Fibroblast of lung (primary cell): ENCODE measurements around the gene UCP3. TPM values are rescaled to one million over a fixed set of nuclear protein-coding genes. Genes with fewer than 3 reads are reported as not detected.

Experiments used
- DNase-seq, 2 donors: peaks; one replicate each; pipeline versions ENCODE4 v3.0.0 to v3.0.0-alpha.2; 2010; ENCODE audit warnings: low read depth in 2 of 2
- H2AFZ ChIP-seq: 2 replicates; pipeline ENCODE4 v1.5.1; 2012; ENCODE audit warnings: low read length, control low read depth, inconsistent platforms
- H3K27ac ChIP-seq: 2 replicates; pipeline ENCODE4 v1.5.1; 2011; ENCODE audit warnings: low read length, control low read depth; ENCODE audit not compliant: insufficient read depth
- H3K27me3 ChIP-seq: 2 replicates; pipeline ENCODE4 v1.5.1; 2011; ENCODE audit warnings: mild to moderate bottlenecking, low read length; ENCODE audit not compliant: control insufficient read depth, insufficient read depth
- H3K36me3 ChIP-seq: 2 replicates; pipeline ENCODE4 v1.5.1; 2011; ENCODE audit warnings: low read length; ENCODE audit not compliant: control insufficient read depth, insufficient read depth
- H3K4me1 ChIP-seq: 2 replicates; pipeline ENCODE4 v1.5.1; 2011; ENCODE audit warnings: low read length; ENCODE audit not compliant: control insufficient read depth, insufficient read depth; ENCODE audit errors: extremely low read depth
- H3K4me2 ChIP-seq: 2 replicates; pipeline ENCODE4 v1.5.1; 2011; ENCODE audit warnings: low read length, control low read depth; ENCODE audit not compliant: insufficient read depth; ENCODE audit errors: extremely low read depth
- H3K4me3 ChIP-seq, 4 experiments: fragments of 200-600 bp in 1 of 4; sonication (generic) in 1 of 4; replicated peaks in 1 of 4; 2 replicates each; pipeline ENCODE4 v1.5.1; 2011 to 2016; ENCODE audit warnings: low read length in 4 of 4, low read depth in 3 of 4, mild to moderate bottlenecking in 3 of 4, control low read depth in 2 of 4, inconsistent platforms in 1 of 4, mixed read lengths in 1 of 4; ENCODE audit not compliant: insufficient read depth in 1 of 4; ENCODE audit errors: control extremely low read depth in 1 of 4
- H3K79me2 ChIP-seq: 2 replicates; pipeline ENCODE4 v1.5.1; 2012; ENCODE audit warnings: mild to moderate bottlenecking, low read length, inconsistent platforms; ENCODE audit not compliant: control insufficient read depth, insufficient read depth
- H3K9ac ChIP-seq: 2 replicates; pipeline ENCODE4 v1.5.1; 2011; ENCODE audit warnings: mild to moderate bottlenecking, low read length, control low read depth; ENCODE audit not compliant: insufficient read depth
- H3K9me3 ChIP-seq: 2 replicates; pipeline ENCODE4 v1.5.1; 2012; ENCODE audit warnings: low read depth, low read length; ENCODE audit not compliant: control insufficient read depth, insufficient read depth
- H4K20me1 ChIP-seq: 2 replicates; pipeline ENCODE4 v1.5.1; 2011; ENCODE audit warnings: low read length; ENCODE audit not compliant: control insufficient read depth, insufficient read depth; ENCODE audit errors: extremely low read depth
- EZH2 ChIP-seq: IDR thresholded peaks from 2 replicates; pipeline ENCODE4 v1.5.1; 2012; ENCODE audit warnings: low read length, control low read depth, mild to moderate bottlenecking; ENCODE audit errors: missing control alignments
- polyA plus RNA-seq, 2 donors: library from polyadenylated mRNA; depleted of rRNA in 1 of 2; stranded (reverse) in 1 of 2; unstranded in 1 of 2; fragments of >200 nt; gene quantifications; 2 replicates each; pipeline ENCODE4 v1.2.1, GENCODE V29; 2011 to 2012; ENCODE audit warnings: missing spikeins in 1 of 2
- total RNA-seq: library from RNA; depleted of rRNA; stranded (reverse); fragments of >200 nt; gene quantifications from 2 replicates; pipeline ENCODE4 v1.2.1, GENCODE V29; 2014
- TF ChIP-seq, protein P1 (sequence below), 2 donors: IDR thresholded peaks in 1 of 2; conservative IDR thresholded peaks in 1 of 2; 1 replicate in 1 of 2; 2 replicates in 1 of 2; pipeline ENCODE4 v1.5.1; 2011 to 2012; ENCODE audit warnings: low read length in 2 of 2, control low read depth in 1 of 2, inconsistent platforms in 1 of 2, low read depth in 1 of 2, mild to moderate bottlenecking in 1 of 2

Gene UCP3
- total and polyA plus RNA-seq, 2 donors (not counting 1 experiment from before 2014, with no cell fraction given) = 0.18 to 0.33 TPM

DNA sequence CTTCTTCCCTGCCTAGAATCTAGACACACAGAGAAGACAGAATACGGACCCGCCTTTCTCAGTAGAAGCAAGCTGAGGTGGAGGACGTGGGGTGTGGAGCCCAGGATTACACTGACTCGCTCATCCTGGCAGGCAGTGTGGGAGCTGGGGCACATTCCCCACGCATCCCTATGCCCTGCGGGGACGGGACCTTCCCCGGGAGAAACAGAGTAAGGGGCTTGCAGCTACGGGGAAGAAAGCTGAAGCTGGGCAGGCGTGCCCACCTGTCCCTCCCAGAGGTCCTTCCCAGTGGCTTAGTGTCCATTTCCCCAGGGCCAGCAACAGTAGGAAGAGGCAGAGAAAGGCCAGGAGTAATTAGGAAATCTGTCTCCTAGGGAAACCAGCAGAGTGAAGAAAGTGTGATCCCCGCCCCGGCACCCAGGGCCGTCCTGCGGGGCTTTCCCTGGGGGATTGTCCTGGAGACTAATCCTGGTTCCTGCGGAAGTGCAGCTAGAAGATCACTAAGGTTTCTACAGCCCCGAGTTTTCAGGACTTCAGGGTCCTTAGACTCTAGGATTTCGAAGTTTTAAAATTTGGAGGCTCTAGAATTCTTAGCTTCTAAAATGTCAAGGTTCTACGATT is 50.3 kb downstream of the UCP3 start:
- H3K27me3 ChIP-seq = no peaks in the 10 kb centered on the region
- no peak overlapping the region for H3K4me3 ChIP-seq
- no peaks in the 10 kb centered on the region for H3K79me2 ChIP-seq
- H3K4me2 ChIP-seq = no peak overlapping the region
- no peaks in the 10 kb centered on the region for H3K36me3 ChIP-seq
- TF ChIP-seq EZH2 = no peak
- TF ChIP-seq, protein P1, sequence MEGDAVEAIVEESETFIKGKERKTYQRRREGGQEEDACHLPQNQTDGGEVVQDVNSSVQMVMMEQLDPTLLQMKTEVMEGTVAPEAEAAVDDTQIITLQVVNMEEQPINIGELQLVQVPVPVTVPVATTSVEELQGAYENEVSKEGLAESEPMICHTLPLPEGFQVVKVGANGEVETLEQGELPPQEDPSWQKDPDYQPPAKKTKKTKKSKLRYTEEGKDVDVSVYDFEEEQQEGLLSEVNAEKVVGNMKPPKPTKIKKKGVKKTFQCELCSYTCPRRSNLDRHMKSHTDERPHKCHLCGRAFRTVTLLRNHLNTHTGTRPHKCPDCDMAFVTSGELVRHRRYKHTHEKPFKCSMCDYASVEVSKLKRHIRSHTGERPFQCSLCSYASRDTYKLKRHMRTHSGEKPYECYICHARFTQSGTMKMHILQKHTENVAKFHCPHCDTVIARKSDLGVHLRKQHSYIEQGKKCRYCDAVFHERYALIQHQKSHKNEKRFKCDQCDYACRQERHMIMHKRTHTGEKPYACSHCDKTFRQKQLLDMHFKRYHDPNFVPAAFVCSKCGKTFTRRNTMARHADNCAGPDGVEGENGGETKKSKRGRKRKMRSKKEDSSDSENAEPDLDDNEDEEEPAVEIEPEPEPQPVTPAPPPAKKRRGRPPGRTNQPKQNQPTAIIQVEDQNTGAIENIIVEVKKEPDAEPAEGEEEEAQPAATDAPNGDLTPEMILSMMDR (conservative IDR thresholded peaks at IDR 0.05 in 1 of 2, IDR thresholded peaks at IDR 0.05 in 1 of 2; ENCODE audit: low read depth in 1 of 2, low read length in 2 of 2) = no peak
- no peaks in the 10 kb centered on the region for H3K4me1 ChIP-seq
- no peaks in the 10 kb centered on the region for H4K20me1 ChIP-seq
- DNase-seq = no peak
- no peak overlapping the region for H3K9ac ChIP-seq
- H3K9me3 ChIP-seq = no peaks in the 10 kb centered on the region
- no peak overlapping the region for H3K27ac ChIP-seq
- H2AFZ ChIP-seq = no peak overlapping the region

DNA sequence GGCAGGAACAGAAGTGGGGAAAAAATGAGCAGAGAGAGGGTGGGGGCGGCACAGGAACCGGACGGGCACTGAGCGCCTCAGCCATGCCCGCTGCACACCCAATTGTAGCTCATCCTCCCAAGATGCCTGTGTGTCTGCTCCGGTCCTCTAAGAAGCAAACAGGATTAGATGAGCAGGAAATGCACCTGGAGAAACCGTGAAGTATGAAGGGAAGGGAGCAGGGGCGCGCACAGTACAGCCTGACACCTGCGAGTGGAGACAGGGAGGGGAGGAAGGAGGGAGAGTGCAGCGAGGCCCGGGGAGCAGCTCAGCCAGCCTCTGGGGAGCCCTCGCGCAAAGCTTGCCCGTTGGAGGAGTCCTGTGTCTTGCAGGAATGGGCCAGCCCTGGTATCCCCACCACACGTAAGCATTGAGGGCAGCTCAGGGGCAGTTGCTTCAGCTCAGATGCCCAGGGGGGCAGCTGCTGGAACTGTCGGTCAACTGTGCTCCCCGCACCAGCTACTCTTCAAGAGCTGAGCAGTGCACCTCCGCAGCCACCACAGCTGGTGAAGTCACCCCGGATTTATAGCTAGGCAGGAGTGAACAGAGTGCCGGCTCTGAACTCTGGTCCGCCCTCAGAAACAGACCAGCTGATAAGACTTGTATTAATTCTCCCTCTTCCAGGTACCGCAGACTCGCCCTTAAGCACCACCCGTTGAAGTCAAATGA is 51.1 kb downstream of the UCP3 start:
- Histone ChIP-seq H3K79me2 (no peaks in the 10 kb centered on the region), H2AFZ (no peak overlapping the region), H3K4me1 (no peaks in the 10 kb centered on the region), H3K4me3 (no peak overlapping the region), H3K27me3 (no peaks in the 10 kb centered on the region), H3K9ac (no peak overlapping the region), H3K9me3 (no peaks in the 10 kb centered on the region), H4K20me1 (no peaks in the 10 kb centered on the region), H3K27ac (no peak overlapping the region), H3K4me2 (no peak overlapping the region), H3K36me3 (no peaks in the 10 kb centered on the region)
- DNase-seq = no peak
- no peak for TF ChIP-seq EZH2
- TF ChIP-seq, protein P1 (conservative IDR thresholded peaks at IDR 0.05 in 1 of 2, IDR thresholded peaks at IDR 0.05 in 1 of 2; ENCODE audit: low read depth in 1 of 2, low read length in 2 of 2) = no peak

DNA sequence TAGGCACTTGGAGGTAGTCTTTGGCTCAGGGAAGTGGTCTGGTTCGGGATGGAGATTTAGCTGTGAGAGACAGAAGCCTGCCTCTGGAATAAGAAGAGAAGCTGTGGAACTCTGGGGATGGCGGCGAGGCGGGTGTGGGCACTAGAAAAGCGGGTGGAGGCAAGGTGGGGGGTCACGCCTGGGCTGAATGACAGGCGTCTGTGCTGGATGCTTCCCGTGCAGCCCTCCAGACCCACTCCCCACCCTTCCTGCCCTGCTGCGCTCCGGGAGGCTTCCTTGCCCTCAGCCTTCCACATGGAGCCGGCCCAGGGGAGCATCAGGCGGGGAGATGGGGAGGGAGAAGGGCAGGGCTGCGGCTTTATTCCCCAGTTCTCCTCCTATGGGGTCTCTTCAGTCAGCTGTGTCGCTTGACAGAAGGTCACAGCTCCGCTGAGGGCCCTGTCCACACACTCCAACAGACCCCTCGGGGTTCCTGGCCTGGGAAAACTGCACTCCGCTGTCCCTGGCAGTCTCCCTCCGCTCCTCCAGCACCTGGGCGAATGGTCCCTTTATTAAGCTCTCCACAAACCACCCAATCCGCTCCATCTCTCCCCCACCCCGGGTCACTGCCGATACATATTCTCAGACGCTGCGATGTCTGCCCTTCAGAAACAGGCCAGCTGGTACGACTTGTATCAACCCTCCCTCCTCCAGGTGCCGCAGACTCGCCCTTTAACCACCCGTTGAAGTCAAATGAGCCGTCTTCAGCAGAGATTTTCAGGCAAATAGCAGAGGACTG is 51.8 kb downstream of the UCP3 start:
- Histone ChIP-seq H3K79me2 (no peaks in the 10 kb centered on the region), H3K4me2 (no peak overlapping the region), H4K20me1 (no peaks in the 10 kb centered on the region), H3K9ac (no peak overlapping the region), H2AFZ (no peak overlapping the region), H3K4me1 (no peaks in the 10 kb centered on the region), H3K4me3 (no peak overlapping the region), H3K27me3 (no peaks in the 10 kb centered on the region), H3K36me3 (no peaks in the 10 kb centered on the region), H3K27ac (no peak overlapping the region), H3K9me3 (no peaks in the 10 kb centered on the region)
- TF ChIP-seq, protein P1 (conservative IDR thresholded peaks at IDR 0.05 in 1 of 2, IDR thresholded peaks at IDR 0.05 in 1 of 2; ENCODE audit: low read depth in 1 of 2, low read length in 2 of 2) = no peak
- no peak for DNase-seq
